Neural progenitor cell (in vitro differentiated cells): ENCODE results near the gene STEAP3. TPM values are rescaled to one million over a fixed set of nuclear protein-coding genes. Genes with fewer than 3 reads are reported as not detected.

Experiments
- DNase-seq: peaks from one replicate; pipeline ENCODE4 v3.0.0-alpha.2; 2016; ENCODE audit warnings: low spot score
- H2AFZ ChIP-seq: fragments of 200-600 bp; sonication (generic); replicated peaks from 2 replicates; pipeline ENCODE4 v1.6.1; 2016; ENCODE audit warnings: antibody characterized with exemption
- H3F3A ChIP-seq: fragments of 200-600 bp; sonication (generic); 2 replicates; pipeline ENCODE4 v1.6.1; 2016; ENCODE audit warnings: antibody characterized with exemption, low read depth
- H3K27ac ChIP-seq: fragments of 200-600 bp; sonication (generic); 2 replicates; pipeline ENCODE4 v1.5.1; 2016; ENCODE audit warnings: mild to moderate bottlenecking
- H3K27me3 ChIP-seq: fragments of 200-600 bp; sonication (generic); 2 replicates; pipeline ENCODE4 v1.6.1; 2016; ENCODE audit warnings: mild to moderate bottlenecking, moderate library complexity
- H3K36me3 ChIP-seq: fragments of 200-600 bp; sonication (generic); 2 replicates; pipeline ENCODE4 v1.5.1; 2016
- H3K4me1 ChIP-seq: fragments of 200-600 bp; sonication (generic); 2 replicates; pipeline ENCODE4 v1.6.1; 2016; ENCODE audit warnings: mixed run types
- H3K4me2 ChIP-seq: fragments of 200-600 bp; sonication (generic); 2 replicates; pipeline ENCODE4 v1.6.1; 2016
- H3K4me3 ChIP-seq: fragments of 200-600 bp; sonication (generic); 2 replicates; pipeline ENCODE4 v1.5.1; 2016
- H3K79me2 ChIP-seq: fragments of 200-600 bp; sonication (generic); 2 replicates; pipeline ENCODE4 v1.6.1; 2016; ENCODE audit warnings: low read depth
- H3K9ac ChIP-seq: fragments of 200-600 bp; sonication (generic); 2 replicates; pipeline ENCODE4 v1.6.1; 2016
- H3K9me3 ChIP-seq: fragments of 200-600 bp; sonication (generic); 2 replicates; pipeline ENCODE4 v1.5.1; 2016; ENCODE audit warnings: low read depth
- H4K20me1 ChIP-seq: fragments of 200-600 bp; sonication (generic); 2 replicates; pipeline ENCODE4 v1.6.1; 2016; ENCODE audit warnings: low read depth
- H3K27ac Mint-ChIP-seq: 3 replicates; pipeline ENCODE4 v1.8.0; 2021; ENCODE audit warnings: mixed read lengths
- H3K27me3 Mint-ChIP-seq: 2 replicates; pipeline ENCODE4 v1.8.0; 2022; ENCODE audit warnings: low read depth, mild to moderate bottlenecking, inconsistent platforms, moderate library complexity, mixed read lengths; ENCODE audit not compliant: insufficient read depth
- H3K36me3 Mint-ChIP-seq: 3 replicates; pipeline ENCODE4 v1.8.0; 2021; ENCODE audit warnings: mixed read lengths
- H3K4me1 Mint-ChIP-seq: 3 replicates; pipeline ENCODE4 v1.8.0; 2021; ENCODE audit warnings: mixed read lengths
- H3K4me3 Mint-ChIP-seq: 3 replicates; pipeline ENCODE4 v1.8.0; 2021; ENCODE audit warnings: mild to moderate bottlenecking, moderate library complexity, mixed read lengths
- H3K9me3 Mint-ChIP-seq: 3 replicates; pipeline ENCODE4 v1.8.0; 2020; ENCODE audit warnings: mixed read lengths
- EZH2 ChIP-seq: fragments of 200-600 bp; sonication (generic); IDR thresholded peaks from 2 replicates; pipeline ENCODE4 v1.6.1; 2017; ENCODE audit warnings: antibody characterized with exemption, mild to moderate bottlenecking, moderate library complexity
- EZH2phosphoT487 ChIP-seq: fragments of 200-600 bp; sonication (generic); IDR thresholded peaks from 2 replicates; pipeline ENCODE4 v1.6.1; 2017; ENCODE audit warnings: antibody characterized with exemption
- total RNA-seq: library from RNA; depleted of rRNA; stranded (reverse); fragments of >200 nt; gene quantifications from 2 replicates; pipeline ENCODE4 v1.2.3, GENCODE V29; 2015; ENCODE audit warnings: low replicate concordance
- TF ChIP-seq, protein P1 (sequence below): fragments of 200-600 bp; sonication (generic); IDR thresholded peaks from 2 replicates; pipeline ENCODE4 v1.5.1; 2017; ENCODE audit warnings: antibody characterized with exemption, mild to moderate bottlenecking

The STEAP3 gene
- total RNA-seq, 1 donor from 2014 or later, result 0.30 TPM

DNA sequence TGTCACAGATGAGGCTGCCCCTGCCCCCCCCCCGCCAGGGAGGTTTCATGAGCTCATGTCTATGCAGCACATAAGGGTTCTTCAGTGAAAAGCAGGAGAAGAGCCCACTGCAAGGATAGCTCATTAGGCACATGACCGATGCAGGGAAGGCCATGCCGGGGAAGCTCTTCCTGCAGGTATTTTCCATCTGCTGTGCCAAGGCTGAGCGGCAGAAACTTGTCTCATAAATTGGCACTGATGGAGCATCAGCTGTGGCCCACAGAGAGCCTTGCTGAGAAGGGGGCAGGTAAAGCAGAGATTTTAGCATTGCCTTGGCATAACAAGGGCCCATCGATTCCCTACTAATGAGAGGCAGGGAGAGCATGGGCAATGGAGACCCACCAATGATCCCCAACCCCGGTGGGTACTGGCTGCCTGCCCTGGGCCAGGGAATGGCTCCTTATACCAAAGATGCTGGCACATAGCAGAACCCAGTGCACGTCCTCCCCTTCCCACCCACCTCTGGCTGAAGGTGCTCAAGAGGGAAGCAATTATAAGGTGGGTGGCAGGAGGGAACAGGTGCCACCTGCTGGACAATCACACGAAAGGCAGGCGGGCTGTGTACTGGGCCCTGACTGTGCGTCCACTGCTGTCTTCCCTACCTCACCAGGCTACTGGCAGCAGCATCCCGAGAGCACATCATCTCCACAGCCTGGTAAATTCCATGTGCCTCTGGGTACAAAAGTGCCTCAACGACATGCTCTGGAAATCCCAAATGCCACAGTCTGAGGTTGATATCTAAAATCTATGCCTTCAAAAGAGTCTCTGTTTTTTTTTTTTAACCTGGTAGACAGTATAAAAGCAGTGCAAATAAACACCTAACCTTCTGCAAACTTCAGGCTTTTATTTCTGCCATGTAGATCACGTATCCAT is 41.4 kb downstream of the STEAP3 start:
- Mint-ChIP-seq H3K27ac (no peak overlapping the region), H3K36me3 (no peaks in the 10 kb centered on the region), H3K4me1 (peaks cover 8% of the 10 kb centered on the region), H3K9me3 (no peaks in the 10 kb centered on the region), H3K27me3 (peaks cover 8% of the 10 kb centered on the region), H3K4me3 (no peak overlapping the region)
- H3K4me1 ChIP-seq, result no peaks in the 10 kb centered on the region
- no peak overlapping the region for H3K27ac ChIP-seq
- H3K27me3 ChIP-seq, result no peaks in the 10 kb centered on the region
- no peak overlapping the region for H3K9ac ChIP-seq
- H2AFZ ChIP-seq, result no peak overlapping the region
- no peaks in the 10 kb centered on the region for H3K9me3 ChIP-seq
- no peaks in the 10 kb centered on the region for H3F3A ChIP-seq
- peak; percentile 72 for DNase-seq
- H3K4me2 ChIP-seq, result no peak overlapping the region
- TF ChIP-seq EZH2, result no peak
- TF ChIP-seq, protein P1, sequence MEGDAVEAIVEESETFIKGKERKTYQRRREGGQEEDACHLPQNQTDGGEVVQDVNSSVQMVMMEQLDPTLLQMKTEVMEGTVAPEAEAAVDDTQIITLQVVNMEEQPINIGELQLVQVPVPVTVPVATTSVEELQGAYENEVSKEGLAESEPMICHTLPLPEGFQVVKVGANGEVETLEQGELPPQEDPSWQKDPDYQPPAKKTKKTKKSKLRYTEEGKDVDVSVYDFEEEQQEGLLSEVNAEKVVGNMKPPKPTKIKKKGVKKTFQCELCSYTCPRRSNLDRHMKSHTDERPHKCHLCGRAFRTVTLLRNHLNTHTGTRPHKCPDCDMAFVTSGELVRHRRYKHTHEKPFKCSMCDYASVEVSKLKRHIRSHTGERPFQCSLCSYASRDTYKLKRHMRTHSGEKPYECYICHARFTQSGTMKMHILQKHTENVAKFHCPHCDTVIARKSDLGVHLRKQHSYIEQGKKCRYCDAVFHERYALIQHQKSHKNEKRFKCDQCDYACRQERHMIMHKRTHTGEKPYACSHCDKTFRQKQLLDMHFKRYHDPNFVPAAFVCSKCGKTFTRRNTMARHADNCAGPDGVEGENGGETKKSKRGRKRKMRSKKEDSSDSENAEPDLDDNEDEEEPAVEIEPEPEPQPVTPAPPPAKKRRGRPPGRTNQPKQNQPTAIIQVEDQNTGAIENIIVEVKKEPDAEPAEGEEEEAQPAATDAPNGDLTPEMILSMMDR, result peak; percentile 83
- TF ChIP-seq EZH2phosphoT487, result no peak
- peaks cover 4% of the 10 kb centered on the region for H4K20me1 ChIP-seq
- no peaks in the 10 kb centered on the region for H3K79me2 ChIP-seq
- H3K36me3 ChIP-seq, result no peaks in the 10 kb centered on the region
- H3K4me3 ChIP-seq, result no peak overlapping the region

DNA sequence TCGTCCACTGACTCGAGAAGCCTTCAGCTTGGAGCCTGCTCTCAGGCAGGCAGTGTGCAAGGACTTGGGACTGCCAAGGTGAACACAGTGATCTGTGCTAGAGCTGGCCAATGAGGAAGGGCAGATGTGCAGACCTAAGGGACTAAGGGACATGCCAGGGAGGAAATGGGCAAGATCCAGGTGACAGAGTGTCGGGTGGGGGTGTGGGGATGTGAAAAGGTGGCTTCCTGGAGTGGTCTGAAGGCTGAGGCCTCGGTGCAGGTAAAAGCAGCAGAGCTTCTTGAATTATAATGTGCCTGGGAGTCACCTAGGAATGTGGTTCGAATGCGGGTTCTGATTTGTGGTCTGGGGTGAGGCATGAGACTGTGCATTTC is 42.0 kb downstream of the STEAP3 start:
- H3K36me3 ChIP-seq, result no peaks in the 10 kb centered on the region
- Mint-ChIP-seq H3K36me3 (no peaks in the 10 kb centered on the region), H3K9me3 (no peaks in the 10 kb centered on the region), H3K4me1 (peaks cover 8% of the 10 kb centered on the region), H3K4me3 (peak overlapping the region; percentile 28), H3K27ac (no peak overlapping the region), H3K27me3 (peaks cover 8% of the 10 kb centered on the region)
- H3K4me3 ChIP-seq, result no peak overlapping the region
- peaks cover 4% of the 10 kb centered on the region for H4K20me1 ChIP-seq
- DNase-seq, result no peak
- H3K27me3 ChIP-seq, result no peaks in the 10 kb centered on the region
- no peak overlapping the region for H2AFZ ChIP-seq
- H3F3A ChIP-seq, result no peaks in the 10 kb centered on the region
- H3K4me2 ChIP-seq, result no peak overlapping the region
- no peaks in the 10 kb centered on the region for H3K9me3 ChIP-seq
- no peak overlapping the region for H3K27ac ChIP-seq
- H3K9ac ChIP-seq, result no peak overlapping the region
- TF ChIP-seq, protein P1, result no peak
- no peak for TF ChIP-seq EZH2phosphoT487
- no peak for TF ChIP-seq EZH2
- no peaks in the 10 kb centered on the region for H3K4me1 ChIP-seq
- no peaks in the 10 kb centered on the region for H3K79me2 ChIP-seq

DNA sequence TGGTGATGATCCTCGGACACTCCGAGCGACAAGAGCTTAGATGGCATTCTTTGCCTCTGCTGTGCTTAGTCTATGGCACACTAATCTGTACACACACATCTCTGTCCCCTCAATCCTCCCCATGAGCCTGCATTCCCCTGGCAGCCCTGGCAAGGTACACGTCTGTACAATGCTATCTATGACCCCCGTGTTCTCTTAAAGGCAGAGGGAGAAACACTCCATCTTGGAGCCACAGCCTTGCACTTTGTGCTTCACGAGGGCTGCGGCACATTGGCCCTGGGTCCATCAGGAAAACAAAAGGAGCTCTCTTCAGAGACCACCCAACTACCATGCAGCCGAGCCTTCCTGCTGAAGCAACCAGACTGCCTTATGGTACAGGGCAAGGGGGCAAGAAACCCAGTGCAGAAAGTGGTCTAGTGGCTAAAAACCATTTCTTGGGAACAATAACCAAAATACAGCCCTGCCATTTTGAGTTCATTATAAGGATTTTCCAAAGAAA is 42.5 kb downstream of the STEAP3 start:
- H2AFZ ChIP-seq, result no peak overlapping the region
- no peak overlapping the region for H3K27ac ChIP-seq
- Mint-ChIP-seq H3K9me3 (no peaks in the 10 kb centered on the region), H3K4me1 (peaks cover 8% of the 10 kb centered on the region), H3K27ac (no peak overlapping the region), H3K36me3 (no peaks in the 10 kb centered on the region), H3K4me3 (no peak overlapping the region), H3K27me3 (peaks cover 8% of the 10 kb centered on the region)
- H3K36me3 ChIP-seq, result no peaks in the 10 kb centered on the region
- no peak for DNase-seq
- H3K79me2 ChIP-seq, result no peaks in the 10 kb centered on the region
- no peak overlapping the region for H3K4me2 ChIP-seq
- H3F3A ChIP-seq, result no peaks in the 10 kb centered on the region
- no peak overlapping the region for H3K4me3 ChIP-seq
- H3K4me1 ChIP-seq, result no peaks in the 10 kb centered on the region
- TF ChIP-seq, protein P1, result no peak
- TF ChIP-seq EZH2 (no peak), EZH2phosphoT487 (no peak)
- peaks cover 4% of the 10 kb centered on the region for H4K20me1 ChIP-seq
- H3K9ac ChIP-seq, result no peak overlapping the region
- no peaks in the 10 kb centered on the region for H3K9me3 ChIP-seq
- no peaks in the 10 kb centered on the region for H3K27me3 ChIP-seq
